ENCODE results near the gene SLC24A4. TPM values are rescaled to one million over a fixed set of nuclear protein-coding genes. Genes with fewer than 3 reads are reported as not detected.

Gene SLC24A4
- total and polyA plus RNA-seq, 2 donors = 0.66 to 0.80 TPM

DNA sequence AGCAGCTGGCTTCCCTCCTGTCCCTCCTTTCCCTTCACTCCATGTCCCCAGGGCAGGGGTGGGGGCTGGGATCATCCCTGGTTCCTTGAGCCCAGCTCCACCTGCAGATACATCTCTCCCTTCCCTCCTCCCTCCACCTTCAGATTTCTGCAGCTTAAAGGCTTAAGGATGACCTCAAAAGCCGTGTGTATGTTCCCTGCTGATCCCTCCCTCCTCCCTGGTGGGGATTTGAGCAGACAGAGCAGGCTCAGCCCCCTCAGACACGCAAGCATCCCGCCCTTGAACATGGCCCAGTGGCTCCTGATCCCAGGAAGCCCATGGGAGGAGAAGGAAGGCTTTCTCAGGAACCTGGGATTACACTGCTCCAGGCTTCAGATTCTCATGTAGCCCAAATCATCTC is 107.7 kb downstream of the SLC24A4 start:
- H3K9me3 ChIP-seq (ENCODE audit: control insufficient read depth in 2 of 2, insufficient read depth in 1 of 2, low read length in 1 of 2) = peaks cover 0 to 3% of the 10 kb centered on the region in 2 donors
- H3K4me1 ChIP-seq (ENCODE audit: control insufficient read depth in 2 of 2, insufficient read depth in 2 of 2, low read length in 2 of 2) = peaks cover 0 to 9% of the 10 kb centered on the region in 2 donors
- no peak overlapping the region for H3K4me3 ChIP-seq (ENCODE audit: low read length in 2 of 2)
- H3K36me3 ChIP-seq (ENCODE audit: control insufficient read depth in 2 of 2, insufficient read depth in 2 of 2, low read length in 1 of 2) = no peaks in the 10 kb centered on the region
- WGBS = 94% methylated on average over 3 of the region's 3 CpGs
- DNase-seq (ENCODE audit: low read depth in 6 of 9, low spot score in 9 of 9) = no peak
- H3K27ac ChIP-seq (ENCODE audit: low read depth in 1 of 2, low read length in 1 of 2) = no peak overlapping the region
- H3K27me3 ChIP-seq (ENCODE audit: control insufficient read depth in 2 of 2, insufficient read depth in 1 of 2, low read length in 1 of 2) = no peaks in the 10 kb centered on the region

- H3K9me3 ChIP-seq (ENCODE audit: control insufficient read depth in 2 of 2, insufficient read depth in 1 of 2, low read length in 1 of 2) = peaks cover 0 to 3% of the 10 kb centered on the region in 2 donors
- no peak overlapping the region for H3K4me3 ChIP-seq (ENCODE audit: low read length in 2 of 2)
- H3K4me1 ChIP-seq (ENCODE audit: control insufficient read depth in 2 of 2, insufficient read depth in 2 of 2, low read length in 2 of 2) = peaks cover 0 to 9% of the 10 kb centered on the region in 2 donors
- no peaks in the 10 kb centered on the region for H3K36me3 ChIP-seq (ENCODE audit: control insufficient read depth in 2 of 2, insufficient read depth in 2 of 2, low read length in 1 of 2)
- WGBS = 94% methylated on average over 11 of the region's 11 CpGs
- DNase-seq (ENCODE audit: low read depth in 6 of 9, low spot score in 9 of 9) = no peak
- no peak overlapping the region for H3K27ac ChIP-seq (ENCODE audit: low read depth in 1 of 2, low read length in 1 of 2)
- no peaks in the 10 kb centered on the region for H3K27me3 ChIP-seq (ENCODE audit: control insufficient read depth in 2 of 2, insufficient read depth in 1 of 2, low read length in 1 of 2)
These were observed 108.3 kb downstream of the SLC24A4 start for GRCh38 chr14:92431199-92431725.

DNA sequence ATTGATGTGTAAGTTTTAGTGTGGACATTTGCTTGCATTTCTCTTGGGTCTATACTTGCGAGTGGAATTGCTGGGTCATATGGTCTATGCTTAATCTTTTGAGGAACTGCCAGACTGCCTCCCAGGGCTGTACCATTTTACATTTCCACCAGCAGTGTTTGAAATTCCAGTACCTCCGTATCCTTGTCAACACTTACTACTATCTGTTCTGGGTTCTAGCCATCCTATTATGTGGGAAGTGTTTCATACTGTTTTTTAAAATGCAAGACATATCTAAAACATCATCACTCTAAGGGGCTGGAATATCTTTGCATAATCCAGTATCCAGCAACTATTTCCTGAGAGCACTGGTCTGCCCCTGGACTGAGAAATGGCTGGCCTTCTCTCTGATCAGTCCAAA is 110.4 kb downstream of the SLC24A4 start:
- Histone ChIP-seq H3K27me3 (ENCODE audit: control insufficient read depth in 2 of 2, insufficient read depth in 1 of 2, low read length in 1 of 2) (no peaks in the 10 kb centered on the region), H3K9me3 (ENCODE audit: control insufficient read depth in 2 of 2, insufficient read depth in 1 of 2, low read length in 1 of 2) (no peaks in the 10 kb centered on the region), H3K27ac (ENCODE audit: low read depth in 1 of 2, low read length in 1 of 2) (no peak overlapping the region), H3K4me1 (ENCODE audit: control insufficient read depth in 2 of 2, insufficient read depth in 2 of 2, low read length in 2 of 2) (peaks cover 0 to 17% of the 10 kb centered on the region in 2 donors), H3K36me3 (ENCODE audit: control insufficient read depth in 2 of 2, insufficient read depth in 2 of 2, low read length in 1 of 2) (no peaks in the 10 kb centered on the region), H3K4me3 (ENCODE audit: low read length in 2 of 2) (no peak overlapping the region)
- DNase-seq (ENCODE audit: low read depth in 6 of 9, low spot score in 9 of 9) = no peak
- WGBS = over 99% methylated on average over 2 of the region's 2 CpGs

- Histone ChIP-seq H3K9me3 (ENCODE audit: control insufficient read depth in 2 of 2, insufficient read depth in 1 of 2, low read length in 1 of 2) (peaks cover 0 to 5% of the 10 kb centered on the region in 2 donors), H3K27ac (ENCODE audit: low read depth in 1 of 2, low read length in 1 of 2) (no peak overlapping the region), H3K4me1 (ENCODE audit: control insufficient read depth in 2 of 2, insufficient read depth in 2 of 2, low read length in 2 of 2) (peaks cover 0 to 30% of the 10 kb centered on the region in 2 donors), H3K36me3 (ENCODE audit: control insufficient read depth in 2 of 2, insufficient read depth in 2 of 2, low read length in 1 of 2) (no peaks in the 10 kb centered on the region), H3K27me3 (ENCODE audit: control insufficient read depth in 2 of 2, insufficient read depth in 1 of 2, low read length in 1 of 2) (no peaks in the 10 kb centered on the region), H3K4me3 (ENCODE audit: low read length in 2 of 2) (no peak overlapping the region)
- no peak for DNase-seq (ENCODE audit: low read depth in 6 of 9, low spot score in 9 of 9)
These were observed 112.2 kb downstream of the SLC24A4 start for GRCh38 chr14:92435154-92435553.

DNA sequence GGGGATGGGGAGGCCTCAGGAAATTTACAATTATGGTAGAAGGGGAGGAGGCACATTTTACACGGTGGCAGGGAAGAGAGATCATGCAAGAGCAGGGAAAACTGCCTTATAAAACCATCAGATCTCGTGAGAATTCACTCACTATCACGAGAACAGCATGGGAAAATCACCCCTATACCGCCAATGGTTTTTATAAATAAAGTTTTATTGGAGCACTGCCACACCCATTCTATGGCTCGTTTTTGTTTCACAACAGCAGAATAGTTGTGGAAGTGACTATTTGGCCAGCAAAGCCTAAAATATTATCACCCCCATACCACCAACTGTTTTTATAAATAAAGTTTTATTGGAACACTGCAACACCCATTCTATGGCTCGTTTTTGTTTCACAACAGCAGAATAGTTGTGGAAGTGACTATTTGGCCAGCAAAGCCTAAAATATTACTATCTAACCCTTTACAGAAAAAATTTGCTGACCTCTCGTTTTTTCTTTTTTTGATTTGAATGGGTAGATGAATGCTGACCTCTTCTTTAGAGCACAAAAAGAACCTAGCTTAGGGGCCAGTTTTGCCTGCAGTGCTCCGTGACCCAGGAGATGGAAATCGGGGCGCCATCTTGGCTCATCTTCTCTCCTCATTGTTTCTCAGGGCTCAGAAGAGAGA is 113.3 kb downstream of the SLC24A4 start:
- no peak overlapping the region for H3K27ac ChIP-seq (ENCODE audit: low read depth in 1 of 2, low read length in 1 of 2)
- no peaks in the 10 kb centered on the region for H3K27me3 ChIP-seq (ENCODE audit: control insufficient read depth in 2 of 2, insufficient read depth in 1 of 2, low read length in 1 of 2)
- 96% methylated on average over 10 of the region's 10 CpGs for WGBS
- DNase-seq (ENCODE audit: low read depth in 6 of 9, low spot score in 9 of 9) = no peak
- peaks cover 0 to 35% of the 10 kb centered on the region in 2 donors for H3K4me1 ChIP-seq (ENCODE audit: control insufficient read depth in 2 of 2, insufficient read depth in 2 of 2, low read length in 2 of 2)
- H3K36me3 ChIP-seq (ENCODE audit: control insufficient read depth in 2 of 2, insufficient read depth in 2 of 2, low read length in 1 of 2) = no peaks in the 10 kb centered on the region
- peaks cover 0 to 5% of the 10 kb centered on the region in 2 donors for H3K9me3 ChIP-seq (ENCODE audit: control insufficient read depth in 2 of 2, insufficient read depth in 1 of 2, low read length in 1 of 2)
- H3K4me3 ChIP-seq (ENCODE audit: low read length in 2 of 2) = no peak overlapping the region

DNA sequence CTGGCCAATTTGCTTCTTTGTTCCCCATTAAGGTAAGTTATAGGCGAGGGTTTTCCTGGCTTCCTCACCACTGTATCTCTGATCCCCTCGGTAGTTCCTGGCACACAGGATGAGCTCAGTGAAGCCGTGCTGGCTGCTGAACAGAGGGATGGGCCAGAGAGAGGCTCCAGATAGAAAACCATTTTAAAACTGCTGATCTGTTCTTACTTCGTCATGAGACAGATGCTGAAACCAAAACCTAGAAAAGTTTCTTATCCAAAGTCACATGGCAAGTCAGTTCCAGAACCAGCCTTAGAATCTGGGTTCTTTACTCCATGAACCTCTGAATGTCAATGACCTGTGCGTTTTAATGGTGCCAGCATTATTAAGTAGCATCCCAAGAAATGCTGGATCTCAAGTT is 114.3 kb downstream of the SLC24A4 start:
- Histone ChIP-seq H3K4me1 (ENCODE audit: control insufficient read depth in 2 of 2, insufficient read depth in 2 of 2, low read length in 2 of 2) (peaks cover 0 to 35% of the 10 kb centered on the region in 2 donors), H3K9me3 (ENCODE audit: control insufficient read depth in 2 of 2, insufficient read depth in 1 of 2, low read length in 1 of 2) (peaks cover 0 to 5% of the 10 kb centered on the region in 2 donors), H3K36me3 (ENCODE audit: control insufficient read depth in 2 of 2, insufficient read depth in 2 of 2, low read length in 1 of 2) (no peaks in the 10 kb centered on the region), H3K4me3 (ENCODE audit: low read length in 2 of 2) (no peak overlapping the region), H3K27me3 (ENCODE audit: control insufficient read depth in 2 of 2, insufficient read depth in 1 of 2, low read length in 1 of 2) (no peaks in the 10 kb centered on the region), H3K27ac (ENCODE audit: low read depth in 1 of 2, low read length in 1 of 2) (no peak overlapping the region)
- no peak for DNase-seq (ENCODE audit: low read depth in 6 of 9, low spot score in 9 of 9)
- 90% methylated on average over 5 of the region's 5 CpGs for WGBS

GRCh38 chr14:92437729-92438285 is 114.8 kb downstream of the SLC24A4 start:
- WGBS = 65% methylated on average over 12 of the region's 12 CpGs
- DNase-seq (ENCODE audit: low read depth in 6 of 9, low spot score in 9 of 9) = peak in 5 of 9 donors; percentile 52 to 84 (median 56)
- peak overlapping the region in 1 of 2 donors; percentile 28 for H3K27ac ChIP-seq (ENCODE audit: low read depth in 1 of 2, low read length in 1 of 2)
- H3K9me3 ChIP-seq (ENCODE audit: control insufficient read depth in 2 of 2, insufficient read depth in 1 of 2, low read length in 1 of 2) = peaks cover 0 to 5% of the 10 kb centered on the region in 2 donors
- no peaks in the 10 kb centered on the region for H3K36me3 ChIP-seq (ENCODE audit: control insufficient read depth in 2 of 2, insufficient read depth in 2 of 2, low read length in 1 of 2)
- no peaks in the 10 kb centered on the region for H3K27me3 ChIP-seq (ENCODE audit: control insufficient read depth in 2 of 2, insufficient read depth in 1 of 2, low read length in 1 of 2)
- peaks cover 0 to 35% of the 10 kb centered on the region in 2 donors for H3K4me1 ChIP-seq (ENCODE audit: control insufficient read depth in 2 of 2, insufficient read depth in 2 of 2, low read length in 2 of 2)
- no peak overlapping the region for H3K4me3 ChIP-seq (ENCODE audit: low read length in 2 of 2)

DNA sequence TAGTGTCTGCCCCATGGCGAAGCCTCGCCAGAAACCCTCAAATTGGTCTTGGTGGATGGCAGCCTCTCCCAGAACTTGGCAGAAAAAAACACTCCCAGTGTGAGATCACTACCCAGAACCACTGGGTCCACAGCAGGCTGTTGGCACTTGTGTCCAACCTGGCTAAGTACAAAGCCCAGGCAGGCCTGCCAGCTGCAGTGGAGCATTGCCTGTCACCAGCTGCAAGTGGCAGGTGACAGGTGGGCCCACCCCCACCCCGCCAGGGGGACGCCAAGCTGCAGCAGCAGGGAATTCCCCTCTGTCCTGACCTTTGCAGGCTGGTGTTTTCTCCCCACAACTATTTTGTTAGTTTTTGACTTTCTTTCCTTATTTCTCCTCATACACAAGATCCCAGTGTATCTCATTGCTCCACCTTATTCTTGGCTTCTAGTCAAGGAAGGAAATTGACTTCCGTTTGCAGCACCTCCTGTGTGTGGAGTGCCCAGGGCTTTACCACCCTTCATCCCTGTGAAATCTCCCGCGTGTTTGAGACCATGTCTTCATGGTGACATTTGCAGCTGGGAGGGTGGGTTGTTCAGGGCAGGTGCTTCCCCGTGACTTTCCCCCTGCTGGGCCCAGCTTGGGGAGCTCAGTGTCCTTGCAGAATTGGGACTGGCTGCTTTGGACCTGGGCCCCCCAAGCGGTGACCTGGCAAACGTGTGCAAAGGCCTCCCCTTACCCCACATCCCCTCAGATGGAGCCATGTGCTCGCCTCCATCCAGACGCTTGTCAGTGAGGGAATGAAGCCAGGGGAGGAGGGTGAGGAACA is 116.8 kb downstream of the SLC24A4 start:
- H3K27me3 ChIP-seq (ENCODE audit: control insufficient read depth in 2 of 2, insufficient read depth in 1 of 2, low read length in 1 of 2) = no peaks in the 10 kb centered on the region
- no peak overlapping the region for H3K4me3 ChIP-seq (ENCODE audit: low read length in 2 of 2)
- H3K9me3 ChIP-seq (ENCODE audit: control insufficient read depth in 2 of 2, insufficient read depth in 1 of 2, low read length in 1 of 2) = peaks cover 0 to 5% of the 10 kb centered on the region in 2 donors
- H3K36me3 ChIP-seq (ENCODE audit: control insufficient read depth in 2 of 2, insufficient read depth in 2 of 2, low read length in 1 of 2) = no peaks in the 10 kb centered on the region
- peaks cover 0 to 35% of the 10 kb centered on the region in 2 donors for H3K4me1 ChIP-seq (ENCODE audit: control insufficient read depth in 2 of 2, insufficient read depth in 2 of 2, low read length in 2 of 2)
- DNase-seq (ENCODE audit: low read depth in 6 of 9, low spot score in 9 of 9) = peak in 4 of 9 donors; percentile 26 to 57 (median 43)
- H3K27ac ChIP-seq (ENCODE audit: low read depth in 1 of 2, low read length in 1 of 2) = no peak overlapping the region
- WGBS = 63% methylated on average over 12 of the region's 12 CpGs
